Esophagus muscularis mucosa (tissue), 4 donors: ENCODE data around the gene SERPINH1. TPM values are rescaled to one million over a fixed set of nuclear protein-coding genes. Genes with fewer than 3 reads are reported as not detected.

ENCODE experiments used
- DNase-seq: peaks from one replicate; pipeline ENCODE4 v3.0.0-alpha.2; 2017; ENCODE audit errors: extremely low spot score
- H3K27ac ChIP-seq, 4 donors: fragments of 200-600 bp; sonication (generic); replicated peaks in 1 of 4; 1 replicate in 3 of 4; 2 replicates in 1 of 4; pipeline ENCODE4 v1.5.1; 2016 to 2019; ENCODE audit warnings: mild to moderate bottlenecking in 1 of 4
- H3K27me3 ChIP-seq, 4 donors: fragments of 200-600 bp; sonication (generic); one replicate each; pipeline versions ENCODE4 v1.5.1 to v1.6.0; 2016 to 2019
- H3K36me3 ChIP-seq, 4 donors: fragments of 200-600 bp; sonication (generic); one replicate each; pipeline ENCODE4 v1.5.1; 2016 to 2019
- H3K4me1 ChIP-seq, 4 donors: fragments of 200-600 bp; sonication (generic); one replicate each; pipeline ENCODE4 v1.5.1; 2016 to 2019
- H3K4me3 ChIP-seq, 4 donors: fragments of 200-600 bp; sonication (generic); 1 replicate in 2 of 4; 2 replicates in 2 of 4; pipeline ENCODE4 v1.5.1; 2016 to 2019; ENCODE audit warnings: mild to moderate bottlenecking in 4 of 4, moderate library complexity in 1 of 4
- H3K9me3 ChIP-seq, 4 donors: fragments of 200-600 bp; sonication (generic); 1 replicate in 3 of 4; 2 replicates in 1 of 4; pipeline ENCODE4 v1.5.1; 2016 to 2019
- EP300 ChIP-seq: sonication (generic); formaldehyde crosslinking; IDR thresholded peaks from one replicate; pipeline ENCODE4 v1.6.1; 2017; ENCODE audit warnings: antibody characterized with exemption
- POLR2A ChIP-seq: fragments of 450-650 bp; IDR thresholded peaks from one replicate; pipeline ENCODE4 v1.6.1; 2017; ENCODE audit warnings: antibody characterized with exemption, moderate library complexity, mild to moderate bottlenecking, low read depth
- POLR2AphosphoS5 ChIP-seq, 2 donors: sonication (generic); formaldehyde crosslinking; IDR thresholded peaks; one replicate each; pipeline ENCODE4 v1.6.1; 2017; ENCODE audit warnings: antibody characterized with exemption in 2 of 2
- WGBS: methylation state at CpG from one replicate; pipeline ENCODE4 v1.1.5; 2018; 5-methylcytosine and 5-hydroxymethylcytosine counted together
- intact Hi-C: fragments of 100-400 bp; cut with DNase I; formaldehyde crosslinking; loops from one replicate; pipeline ENCODE4 v1.15.1; 2023
- total RNA-seq, 4 donors: library from RNA; depleted of rRNA; stranded (reverse); fragments of >200 nt; gene quantifications; one replicate each; pipeline versions ENCODE4 v1.1.0 to v1.2.1, GENCODE V29; 2016
- TF ChIP-seq, protein P1 (sequence below), 3 experiments: fragments of 200-600 bp in 2 of 3; fragments of 450-650 bp in 1 of 3; sonication (generic) in 2 of 3; IDR thresholded peaks; one replicate each; pipeline ENCODE4 v1.5.1; 2017 to 2019; ENCODE audit warnings: antibody characterized with exemption in 3 of 3, mild to moderate bottlenecking in 2 of 3, moderate library complexity in 1 of 3

Gene SERPINH1
- total RNA-seq, 4 donors from 2014 or later, result 162 to 270 (median 219) TPM

DNA sequence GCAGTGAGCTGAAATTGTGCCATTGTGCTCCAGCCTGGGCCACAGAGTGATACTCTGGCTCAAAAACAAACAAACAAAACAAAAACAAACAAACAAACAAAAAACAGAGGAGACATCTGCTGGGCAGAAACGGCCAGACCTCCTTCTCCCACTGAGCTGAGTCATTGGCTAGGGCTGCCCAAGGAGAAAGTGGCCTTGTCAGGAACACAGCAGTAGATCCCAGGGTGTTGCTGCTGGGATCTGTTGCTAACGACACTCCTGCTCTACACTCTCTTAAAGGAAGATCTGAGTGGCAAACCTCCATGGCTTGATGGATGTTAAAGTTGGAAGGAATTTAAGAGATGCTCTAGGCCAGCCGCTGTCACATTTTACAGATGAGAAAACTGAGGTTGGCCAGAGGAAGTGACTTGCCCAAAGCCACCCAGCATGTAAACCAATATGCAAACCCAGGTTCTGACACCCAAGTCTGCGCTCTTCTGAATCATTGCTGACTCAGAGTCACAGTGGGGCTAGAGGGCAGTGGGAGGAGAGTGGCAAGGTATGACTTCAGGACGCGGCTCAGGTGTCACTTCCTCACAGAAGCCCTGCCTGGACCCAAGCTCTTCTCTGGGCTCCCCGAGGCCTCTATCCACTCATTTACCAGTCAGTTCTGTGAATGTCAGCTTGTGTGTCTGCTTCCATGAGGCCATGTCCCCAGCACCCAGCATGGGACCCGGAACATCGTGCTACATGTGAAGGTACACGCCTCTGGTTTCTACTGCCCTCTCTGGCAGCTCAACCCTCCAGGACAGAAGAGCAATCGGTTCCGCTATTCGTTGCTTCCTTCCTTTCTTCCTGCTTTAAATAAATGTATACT, 25.0 kb upstream of the SERPINH1 start:
- DNase-seq, result no peak
- Histone ChIP-seq H3K9me3 (no peaks in the 10 kb centered on the region), H3K36me3 (no peaks in the 10 kb centered on the region), H3K4me1 (peaks cover 0 to 10% (median 5%) of the 10 kb centered on the region in 4 donors), H3K27me3 (no peaks in the 10 kb centered on the region), H3K27ac (no peak overlapping the region), H3K4me3 (no peak overlapping the region)
- WGBS, result 75% methylated on average over 12 of the region's 13 CpGs
- TF ChIP-seq, protein P1, sequence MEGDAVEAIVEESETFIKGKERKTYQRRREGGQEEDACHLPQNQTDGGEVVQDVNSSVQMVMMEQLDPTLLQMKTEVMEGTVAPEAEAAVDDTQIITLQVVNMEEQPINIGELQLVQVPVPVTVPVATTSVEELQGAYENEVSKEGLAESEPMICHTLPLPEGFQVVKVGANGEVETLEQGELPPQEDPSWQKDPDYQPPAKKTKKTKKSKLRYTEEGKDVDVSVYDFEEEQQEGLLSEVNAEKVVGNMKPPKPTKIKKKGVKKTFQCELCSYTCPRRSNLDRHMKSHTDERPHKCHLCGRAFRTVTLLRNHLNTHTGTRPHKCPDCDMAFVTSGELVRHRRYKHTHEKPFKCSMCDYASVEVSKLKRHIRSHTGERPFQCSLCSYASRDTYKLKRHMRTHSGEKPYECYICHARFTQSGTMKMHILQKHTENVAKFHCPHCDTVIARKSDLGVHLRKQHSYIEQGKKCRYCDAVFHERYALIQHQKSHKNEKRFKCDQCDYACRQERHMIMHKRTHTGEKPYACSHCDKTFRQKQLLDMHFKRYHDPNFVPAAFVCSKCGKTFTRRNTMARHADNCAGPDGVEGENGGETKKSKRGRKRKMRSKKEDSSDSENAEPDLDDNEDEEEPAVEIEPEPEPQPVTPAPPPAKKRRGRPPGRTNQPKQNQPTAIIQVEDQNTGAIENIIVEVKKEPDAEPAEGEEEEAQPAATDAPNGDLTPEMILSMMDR (IDR thresholded peaks at IDR 0.05), result no peak
- no peak for TF ChIP-seq EP300
- intact Hi-C loops, result loop anchor here (10.0 kb wide), 1 partner anchor 262 kb away; no protein-coding TSS in a partner anchor

DNA sequence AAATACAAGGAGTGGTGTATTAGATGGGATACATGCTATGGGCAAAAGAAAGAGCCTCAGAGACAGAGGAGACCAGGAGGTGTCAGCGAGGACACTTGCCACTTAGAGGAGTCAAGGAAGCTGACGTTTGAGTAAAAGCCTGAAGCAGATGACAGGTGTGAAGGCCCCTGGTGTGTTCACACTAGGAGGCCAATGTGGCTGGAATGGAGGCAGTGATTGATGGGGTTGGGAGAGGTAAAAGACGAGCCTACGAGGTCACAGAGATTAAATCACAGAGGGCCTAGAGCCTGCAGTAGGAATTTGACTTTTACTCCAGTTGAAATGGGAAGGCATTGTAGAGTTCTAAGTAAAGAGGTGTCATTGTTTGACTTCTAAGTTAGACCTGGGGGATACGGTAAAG, 24.3 kb upstream of the SERPINH1 start:
- Histone ChIP-seq H3K4me1 (peaks cover 0 to 10% (median 0%) of the 10 kb centered on the region in 4 donors), H3K27ac (no peak overlapping the region), H3K27me3 (no peaks in the 10 kb centered on the region), H3K36me3 (no peaks in the 10 kb centered on the region), H3K9me3 (no peaks in the 10 kb centered on the region), H3K4me3 (no peak overlapping the region)
- WGBS, result 81% methylated on average over 5 of the region's 5 CpGs
- DNase-seq, result no peak
- no peak for TF ChIP-seq POLR2A
- TF ChIP-seq, protein P1 (IDR thresholded peaks at IDR 0.05), result no peak
- no peak for TF ChIP-seq POLR2AphosphoS5 (IDR thresholded peaks at IDR 0.05)
- TF ChIP-seq EP300, result no peak
- intact Hi-C loops, result loop anchor here (10.0 kb wide), 1 partner anchor 263 kb away; no protein-coding TSS in a partner anchor

DNA sequence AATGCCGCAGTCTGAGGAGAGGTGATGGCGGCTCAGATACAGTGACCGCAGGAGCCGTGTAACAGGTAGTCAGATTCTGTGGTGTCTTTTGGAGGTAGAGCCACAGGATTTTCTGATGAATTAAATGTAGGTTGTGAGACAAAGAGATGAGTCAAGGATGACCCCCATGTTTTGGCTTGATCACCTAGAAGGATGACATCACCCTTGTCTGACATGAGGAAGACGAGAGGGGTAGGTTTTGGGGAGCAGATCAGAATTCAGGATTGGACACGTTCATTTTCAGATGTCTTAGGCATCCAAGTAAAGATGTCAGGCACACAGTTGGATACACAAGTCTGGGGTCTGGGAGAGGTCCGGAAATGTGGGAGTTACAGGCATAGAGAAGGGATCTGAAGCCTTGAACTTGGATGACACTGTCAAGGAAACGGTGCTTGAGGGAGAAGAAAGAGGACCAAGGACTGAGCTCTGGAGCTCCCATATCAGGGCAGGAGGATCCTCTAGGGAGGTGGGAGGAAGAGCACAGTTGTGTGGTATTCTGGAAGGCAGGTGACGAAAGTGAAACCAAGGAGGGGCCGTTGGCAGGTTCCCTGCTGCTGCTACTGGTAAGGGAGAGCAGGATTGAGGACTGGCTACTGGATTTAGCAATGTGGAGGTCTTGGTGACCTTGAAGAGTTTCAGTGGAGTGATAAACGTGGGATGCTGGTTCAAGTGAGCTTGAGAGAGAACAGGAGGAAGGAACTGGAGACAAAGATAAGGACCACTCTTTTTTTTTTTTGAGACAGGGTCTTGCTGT, 23.7 kb upstream of the SERPINH1 start:
- no peak for TF ChIP-seq EP300
- no peak for TF ChIP-seq POLR2A
- TF ChIP-seq POLR2AphosphoS5 (IDR thresholded peaks at IDR 0.05), result no peak
- TF ChIP-seq, protein P1 (IDR thresholded peaks at IDR 0.05), result no peak
- no peaks in the 10 kb centered on the region for H3K9me3 ChIP-seq
- no peak overlapping the region for H3K4me3 ChIP-seq
- WGBS, result 86% methylated on average over 11 of the region's 11 CpGs
- intact Hi-C loops, result loop anchor here (10.0 kb wide), 1 partner anchor 264 kb away; no protein-coding TSS in a partner anchor
- H3K36me3 ChIP-seq, result no peaks in the 10 kb centered on the region
- H3K4me1 ChIP-seq, result peaks cover 0 to 10% (median 0%) of the 10 kb centered on the region in 4 donors
- H3K27ac ChIP-seq, result no peak overlapping the region
- no peak for DNase-seq
- H3K27me3 ChIP-seq, result no peaks in the 10 kb centered on the region

DNA sequence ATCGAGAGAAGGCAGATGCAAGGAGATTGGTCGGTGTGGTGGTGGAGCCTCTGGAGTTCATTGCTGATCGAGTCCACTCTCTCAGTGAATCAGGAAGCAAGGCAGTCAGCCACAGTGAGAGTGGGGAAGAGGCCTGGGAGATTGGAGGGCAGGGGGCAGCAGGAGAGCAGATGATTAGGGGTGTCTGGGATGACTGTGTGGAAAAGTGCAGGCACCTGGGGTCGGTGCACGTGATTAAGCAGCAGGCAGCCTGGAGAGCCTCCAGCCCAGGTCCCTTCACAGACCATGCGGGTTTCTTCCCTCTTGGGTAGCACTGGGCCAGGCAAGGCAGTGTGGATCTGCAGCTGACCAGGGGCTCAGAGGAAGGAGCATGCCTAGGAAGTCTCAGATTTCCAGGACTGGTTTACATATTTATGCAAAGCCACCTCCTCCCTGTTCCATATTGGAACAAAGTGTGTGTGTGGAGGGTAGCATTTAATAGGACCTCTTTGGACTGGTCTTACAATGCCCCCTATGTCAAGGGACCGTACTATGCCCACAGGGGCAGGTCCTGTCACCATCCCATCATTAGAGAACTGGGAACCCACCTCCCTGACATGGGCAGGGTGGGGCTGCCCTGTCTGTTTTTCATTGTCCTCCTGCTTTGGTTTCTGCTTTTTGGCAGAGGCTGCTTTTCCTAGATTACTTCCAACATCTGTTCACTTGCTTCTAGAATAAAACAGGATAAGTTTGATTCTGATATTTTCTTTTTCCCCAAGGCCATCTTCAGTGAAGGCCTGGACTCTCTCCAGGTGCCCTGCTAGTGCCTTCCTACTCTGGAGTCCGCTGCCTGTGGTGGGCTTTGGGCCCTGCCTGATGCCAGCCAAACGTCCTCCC, 22.4 kb upstream of the SERPINH1 start:
- no peak for DNase-seq
- no peaks in the 10 kb centered on the region for H3K36me3 ChIP-seq
- H3K27me3 ChIP-seq, result no peaks in the 10 kb centered on the region
- intact Hi-C loops, result loop anchor here (10.0 kb wide), 1 partner anchor 265 kb away; no protein-coding TSS in a partner anchor
- WGBS, result 73% methylated on average over 8 of the region's 9 CpGs
- H3K9me3 ChIP-seq, result no peaks in the 10 kb centered on the region
- TF ChIP-seq, protein P1 (IDR thresholded peaks at IDR 0.05), result no peak
- TF ChIP-seq POLR2AphosphoS5 (IDR thresholded peaks at IDR 0.05) (no peak), POLR2A (no peak), EP300 (no peak)
- no peak overlapping the region for H3K27ac ChIP-seq
- peaks cover 0 to 2% (median 0%) of the 10 kb centered on the region in 4 donors for H3K4me1 ChIP-seq
- no peak overlapping the region for H3K4me3 ChIP-seq
